ENCODE data around the gene GCNA. TPM values are rescaled to one million over a fixed set of nuclear protein-coding genes. Genes with fewer than 3 reads are reported as not detected.
"Not testable (repeated sequence)": the region's sequence is repeated elsewhere in the genome, so short reads cannot be mapped to it uniquely, and the experiment has no call there.

Gene GCNA
- polyA plus RNA-seq, 1 of the 3 experiments (the other 2 are of a cell fraction), result 1.8 TPM

DNA sequence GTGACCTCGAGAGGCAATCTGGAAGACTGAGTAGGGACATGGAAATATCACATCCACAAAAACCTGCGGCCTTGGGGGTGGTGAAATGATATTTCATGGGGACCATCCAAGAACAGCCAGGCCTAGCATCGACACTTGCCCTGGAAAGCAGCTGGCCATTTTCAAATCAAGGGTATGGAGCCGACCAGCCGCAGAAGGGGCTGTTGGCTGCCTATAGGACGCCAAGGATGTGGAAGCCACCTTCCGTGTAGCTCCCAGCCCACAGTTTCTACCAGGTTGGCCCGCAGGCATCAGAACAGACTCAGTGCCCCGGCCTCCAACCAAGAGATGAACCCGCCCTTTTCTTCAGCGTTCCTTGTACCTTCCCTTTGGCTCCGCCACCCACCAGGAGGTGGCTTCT is 83.7 kb downstream of the GCNA start:
- no peak overlapping the region for H3K9ac ChIP-seq

DNA sequence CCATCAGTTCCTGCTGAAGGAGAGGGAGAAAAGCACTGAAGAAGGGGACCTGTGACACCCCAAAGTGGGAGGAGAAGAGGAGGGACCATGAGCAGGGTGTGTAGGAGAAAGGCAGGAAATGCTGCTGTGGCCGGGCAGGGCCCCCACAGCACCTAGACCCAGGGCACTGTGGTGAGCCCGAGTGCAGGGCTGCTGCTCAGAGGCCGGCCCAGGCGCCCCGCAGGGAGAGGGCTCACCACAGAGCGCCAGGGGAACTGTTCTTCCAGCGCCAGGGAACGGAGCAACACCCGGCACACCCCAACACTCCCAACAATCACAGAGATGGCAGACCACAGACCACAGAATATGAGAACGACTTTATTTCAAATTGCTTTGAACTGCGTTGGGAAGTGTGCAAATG is 84.4 kb downstream of the GCNA start:
- H3F3A ChIP-seq (replicated peaks; ENCODE audit: insufficient read depth); H3K4me1 ChIP-seq (ENCODE audit: control insufficient read depth in 1 of 2, insufficient read depth in 2 of 2, low read depth in 1 of 2, low read length in 1 of 2); H3K36me3 ChIP-seq (replicated peaks in 1 of 2; ENCODE audit: control insufficient read depth in 1 of 2, insufficient read depth in 2 of 2, low read length in 1 of 2); H2AFZ ChIP-seq (ENCODE audit: low read depth); DNase-seq; H3K9me3 ChIP-seq; H3K79me2 ChIP-seq (ENCODE audit: insufficient read depth); H3K9ac ChIP-seq; H3K9me2 ChIP-seq; CTCF ChIA-PET; POLR2A ChIA-PET; H3K4me3 ChIP-seq (ENCODE audit: low read depth in 2 of 2, low read length in 1 of 2); H3K27ac ChIP-seq (ENCODE audit: low read depth in 2 of 2, low read length in 1 of 2); H4K20me1 ChIP-seq (ENCODE audit: insufficient read depth); H3K4me2 ChIP-seq: not testable (repeated sequence)
- H3K27me3 ChIP-seq (ENCODE audit: insufficient read depth), result peaks cover 41% of the 10 kb centered on the region; the same call in 1 of the 2 replicates
- 42% methylated on average over 11 of the region's 11 CpGs for WGBS (ENCODE audit: low lambda C conversion rate)

More for the DNA sequence above, 83.7 kb downstream of the GCNA start:
- 27% methylated on average over 7 of the region's 12 CpGs for WGBS (ENCODE audit: low lambda C conversion rate)
- Histone ChIP-seq H3K4me2 (no peak overlapping the region), H3K36me3 (replicated peaks in 1 of 2; ENCODE audit: control insufficient read depth in 1 of 2, insufficient read depth in 2 of 2, low read length in 1 of 2) (no peaks in the 10 kb centered on the region), H3F3A (replicated peaks; ENCODE audit: insufficient read depth) (no peaks in the 10 kb centered on the region), H3K4me3 (ENCODE audit: low read depth in 2 of 2, low read length in 1 of 2) (no peak overlapping the region), H3K79me2 (ENCODE audit: insufficient read depth) (no peaks in the 10 kb centered on the region), H3K9me3 (no peaks in the 10 kb centered on the region), H3K27ac (ENCODE audit: low read depth in 2 of 2, low read length in 1 of 2) (no peak overlapping the region), H2AFZ (ENCODE audit: low read depth) (no peak overlapping the region), H4K20me1 (ENCODE audit: insufficient read depth) (no peaks in the 10 kb centered on the region), H3K4me1 (ENCODE audit: control insufficient read depth in 1 of 2, insufficient read depth in 2 of 2, low read depth in 1 of 2, low read length in 1 of 2) (no peaks in the 10 kb centered on the region), H3K9me2 (no peaks in the 10 kb centered on the region), H3K27me3 (ENCODE audit: insufficient read depth) (peaks cover 45% of the 10 kb centered on the region; the same call in 1 of the 2 replicates)
- CTCF ChIA-PET, result no interaction called here
- no peak for DNase-seq
- no peak for TF ChIP-seq RFX5 (IDR thresholded peaks at IDR 0.05; ENCODE audit: low read length)
- TF ChIP-seq RCOR1 (IDR thresholded peaks at IDR 0.05; ENCODE audit: low read length), result no peak
- TF ChIP-seq TEAD4 (IDR thresholded peaks at IDR 0.05; ENCODE audit: borderline replicate concordance, insufficient read depth), result no peak
- POLR2A ChIA-PET, result no interaction called here

Other genes with a start within 250 kb of the GCNA start
- gene TAF1, start 212.1 kb upstream of the GCNA start, polyA plus RNA-seq (2012; rRNA removed), result 25.0 and 27.6 TPM in 2 replicates
- gene OGT, start 45.3 kb upstream of the GCNA start, polyA plus RNA-seq (2012; rRNA removed), result 77.0 and 148 TPM in 2 replicates
- not detected in 2 replicates for gene CXCR3, start 40.1 kb downstream of the GCNA start, polyA plus RNA-seq (2012; rRNA removed)
- not detected in 2 replicates for gene CXorf49, start 139.8 kb downstream of the GCNA start, polyA plus RNA-seq (2012; rRNA removed)
- gene CXorf49B, start 184.9 kb downstream of the GCNA start, polyA plus RNA-seq (2012; rRNA removed), result not detected in 2 replicates